ENCODE data around the gene SLC12A7.
"Not testable (repeated sequence)": the region's sequence is repeated elsewhere in the genome, so short reads cannot be mapped to it uniquely, and the experiment has no call there.

The SLC12A7 gene

DNA sequence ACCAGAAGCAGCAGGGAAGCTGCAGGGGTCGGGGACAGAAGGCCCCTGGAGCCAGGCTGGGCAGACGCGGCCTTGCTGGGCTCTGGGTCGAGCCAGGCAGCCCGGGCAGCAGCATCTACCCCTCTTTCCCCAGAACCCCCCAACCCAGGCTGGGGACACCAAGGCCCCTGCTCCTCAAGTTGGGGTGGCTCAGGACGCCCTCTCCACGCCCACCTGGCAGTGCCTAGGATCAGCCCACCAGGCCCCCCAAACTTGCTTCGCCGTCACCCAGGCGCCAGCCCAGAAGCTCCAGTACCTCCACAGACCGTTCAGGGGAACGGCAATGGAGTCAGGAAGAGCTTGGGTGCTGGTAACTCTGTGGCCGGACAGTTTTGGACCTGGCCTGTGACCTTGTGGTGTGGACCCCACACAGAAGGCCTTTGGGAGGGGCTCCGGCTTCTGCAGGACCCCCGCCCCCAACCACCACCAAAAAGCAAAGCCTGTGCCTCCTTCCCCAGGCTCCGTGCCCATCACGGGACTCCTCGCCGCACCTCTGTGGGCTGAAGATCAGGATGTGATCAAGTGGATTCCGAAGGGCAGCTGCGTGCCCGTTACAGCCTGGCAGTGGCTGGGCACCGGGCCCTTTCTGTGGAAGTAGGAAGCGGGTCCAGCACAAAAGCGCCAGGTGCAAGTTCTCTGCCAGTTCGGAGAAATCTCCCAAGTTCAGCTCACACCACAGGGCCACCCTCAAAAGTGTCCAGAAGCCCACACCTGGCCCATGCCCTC, 2.1 kb downstream of the SLC12A7 start:
- no peak for DNase-seq

DNA sequence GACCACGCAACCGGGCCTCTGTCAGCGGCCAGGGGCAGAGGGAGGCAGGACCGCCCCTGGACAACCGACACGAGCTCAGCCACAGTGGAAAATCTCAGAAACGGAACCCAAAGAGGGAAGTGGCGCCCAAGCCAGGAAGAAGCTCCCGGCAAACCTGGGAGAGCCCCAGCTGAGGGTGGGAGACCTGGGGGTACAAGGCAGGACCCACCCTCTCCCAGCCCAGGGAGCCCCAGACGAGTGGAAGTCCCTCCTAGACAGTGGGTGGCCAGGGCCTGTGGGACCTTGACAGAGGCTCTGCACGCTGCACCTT, 3.0 kb downstream of the SLC12A7 start:
- DNase-seq, result no peak

DNA sequence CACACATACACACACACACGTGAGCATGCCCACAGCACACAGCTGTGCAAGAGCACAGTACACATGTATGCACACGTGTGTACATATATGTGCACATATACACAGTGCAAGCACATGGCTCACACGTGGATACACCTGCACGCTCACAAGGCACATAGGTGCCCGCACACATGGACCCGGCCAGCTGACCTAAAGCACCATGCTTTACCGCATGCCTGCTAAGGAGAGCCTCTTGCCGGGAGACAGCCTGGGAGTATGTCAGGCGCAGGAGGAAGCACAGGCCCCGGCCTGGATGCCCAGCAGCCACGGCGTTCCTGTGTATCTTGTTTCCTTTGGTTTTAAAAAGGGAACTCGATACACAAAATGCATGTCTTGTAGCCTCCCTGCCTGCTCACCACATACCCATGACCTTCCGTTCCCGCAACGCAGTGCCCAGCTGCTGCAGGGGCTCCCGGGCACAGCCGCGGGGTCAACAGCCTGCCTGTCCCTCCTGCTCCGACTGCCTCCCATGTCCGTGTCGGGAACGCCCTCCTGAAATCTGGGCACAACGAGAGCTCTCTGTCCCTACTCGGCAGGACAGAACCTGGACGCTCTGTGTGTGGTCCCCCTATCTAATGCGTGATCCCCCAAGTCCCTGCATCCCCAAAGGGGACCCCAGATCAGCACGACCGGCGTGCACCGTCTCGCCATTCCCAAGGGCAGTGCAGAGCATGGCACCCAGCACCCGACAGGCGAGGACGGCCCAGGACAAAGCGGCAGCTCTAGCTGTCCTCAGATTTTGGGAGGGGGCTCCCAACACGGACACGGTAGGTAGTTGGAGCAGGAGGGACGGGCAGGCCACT, 3.6 kb downstream of the SLC12A7 start:
- no peak for DNase-seq

DNA sequence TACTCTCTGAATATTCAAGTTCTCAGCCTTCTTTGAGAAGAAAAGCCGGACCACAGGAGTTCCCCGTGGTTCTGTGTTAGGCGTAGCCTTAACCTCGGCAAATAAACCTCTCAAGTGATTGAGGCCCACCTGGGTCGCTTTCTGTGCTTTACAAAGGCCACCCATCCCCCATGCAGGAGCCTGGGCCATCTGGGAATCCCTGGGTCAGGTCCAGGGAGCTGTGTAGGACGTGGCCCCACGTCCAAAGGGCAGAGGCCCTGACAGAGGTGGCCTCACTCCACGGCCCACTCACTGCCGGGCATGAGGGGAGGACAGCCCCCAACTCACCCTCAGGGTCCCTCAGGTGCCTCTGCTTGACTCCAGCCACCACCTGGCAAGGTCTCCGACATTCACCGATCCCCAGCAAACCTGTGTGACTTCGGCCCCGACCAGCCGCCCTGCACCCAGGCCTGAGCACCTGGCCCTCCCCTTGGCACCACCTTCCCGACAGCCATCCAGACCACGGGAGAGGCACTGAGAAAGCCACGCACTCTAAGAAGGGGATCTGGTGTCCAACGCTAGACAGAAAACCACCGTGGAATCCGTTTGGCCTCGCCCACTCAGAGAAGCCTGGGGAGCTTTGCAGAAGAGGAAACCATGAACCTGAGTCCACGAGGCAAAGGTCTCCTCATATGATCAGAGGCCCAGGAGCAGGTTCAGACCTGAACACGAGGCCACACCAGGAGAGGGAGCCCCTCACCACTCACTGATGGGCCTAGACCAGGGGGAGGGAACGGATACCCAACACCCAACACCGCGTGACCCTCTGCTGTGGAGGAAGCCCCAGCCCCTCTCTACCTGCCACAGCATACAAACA, 4.5 kb downstream of the SLC12A7 start:
- DNase-seq, result no peak

DNA sequence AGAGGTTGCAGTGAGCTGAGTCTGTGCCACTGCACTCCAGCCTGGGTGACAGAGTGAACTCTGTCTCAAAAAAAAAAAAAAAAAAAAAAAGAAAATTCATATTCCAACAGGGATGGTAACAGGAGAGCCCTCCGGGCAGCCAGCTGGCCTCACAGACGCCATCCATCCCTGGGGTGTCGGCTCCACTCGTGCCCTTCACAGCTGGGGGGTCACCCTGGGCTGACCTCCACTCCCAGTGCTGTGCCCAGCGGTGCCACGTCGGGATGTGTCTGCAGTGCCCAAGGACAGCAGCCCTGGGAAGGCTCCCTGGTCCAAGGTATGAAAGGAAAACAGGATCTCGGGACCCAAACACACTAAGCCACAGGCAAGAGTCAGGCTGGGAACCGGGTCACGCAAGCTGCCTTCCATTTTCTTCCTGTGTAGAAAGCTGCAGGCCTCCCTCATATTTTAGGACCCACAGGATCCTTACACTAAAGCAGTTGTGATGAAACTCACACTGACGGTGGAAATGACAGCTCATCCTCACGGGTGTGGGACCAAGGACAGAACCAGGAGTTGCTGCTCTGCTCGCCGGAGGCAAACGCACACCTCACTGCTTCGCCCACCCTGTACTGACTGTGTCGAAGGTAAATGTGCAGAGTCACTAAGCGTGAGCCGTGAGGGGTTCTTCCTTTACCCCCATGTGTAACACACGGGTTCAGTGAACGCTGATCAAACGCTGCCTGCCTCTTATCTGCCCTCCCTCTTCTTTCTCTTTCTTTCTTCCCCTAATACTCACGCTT, 5.3 kb downstream of the SLC12A7 start:
- no peak for DNase-seq

DNA sequence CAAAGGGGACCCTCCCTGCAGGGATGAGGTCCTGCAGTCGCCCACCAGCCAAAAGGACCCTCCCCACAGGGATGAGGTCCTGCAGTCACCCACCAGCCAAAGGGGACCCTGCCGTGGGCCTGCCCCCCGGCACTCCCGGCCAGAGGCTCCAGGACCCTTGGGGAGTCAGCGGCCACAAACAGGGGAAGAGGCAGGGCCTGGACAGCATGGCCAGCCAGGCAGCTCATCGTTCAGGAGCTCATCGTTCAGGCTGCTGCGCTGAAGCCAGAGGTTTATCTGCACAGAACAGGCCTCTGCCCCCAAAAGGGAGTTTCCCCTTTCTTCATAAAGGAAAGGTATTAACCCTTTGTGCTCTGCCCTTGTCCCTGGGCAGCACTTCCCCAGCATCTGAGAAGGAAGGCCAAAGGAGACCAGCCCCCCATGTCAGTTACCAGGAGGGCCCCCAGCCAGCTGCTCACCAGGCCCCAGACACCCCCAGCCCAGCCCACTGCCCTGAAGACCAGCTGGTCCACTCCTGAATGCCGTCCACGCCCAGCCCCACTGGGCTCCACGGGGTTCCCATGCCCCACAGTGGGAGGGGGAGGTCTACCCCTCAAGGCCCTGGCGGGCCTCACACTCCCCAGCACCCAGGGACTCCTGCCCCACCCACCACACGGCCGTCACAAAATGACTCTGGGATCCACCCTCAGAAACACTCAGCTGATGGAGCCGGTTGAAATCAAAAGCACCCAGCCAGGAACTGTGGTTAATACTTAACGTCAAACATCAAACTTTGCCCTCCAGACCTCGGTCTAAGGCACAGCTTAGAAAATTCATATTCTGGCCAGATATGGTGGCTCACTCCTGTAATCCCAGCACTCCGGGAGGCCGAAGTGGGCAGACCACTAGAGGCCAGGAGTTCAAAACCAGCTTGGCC, 6.3 kb downstream of the SLC12A7 start:
- no peak for DNase-seq

DNA sequence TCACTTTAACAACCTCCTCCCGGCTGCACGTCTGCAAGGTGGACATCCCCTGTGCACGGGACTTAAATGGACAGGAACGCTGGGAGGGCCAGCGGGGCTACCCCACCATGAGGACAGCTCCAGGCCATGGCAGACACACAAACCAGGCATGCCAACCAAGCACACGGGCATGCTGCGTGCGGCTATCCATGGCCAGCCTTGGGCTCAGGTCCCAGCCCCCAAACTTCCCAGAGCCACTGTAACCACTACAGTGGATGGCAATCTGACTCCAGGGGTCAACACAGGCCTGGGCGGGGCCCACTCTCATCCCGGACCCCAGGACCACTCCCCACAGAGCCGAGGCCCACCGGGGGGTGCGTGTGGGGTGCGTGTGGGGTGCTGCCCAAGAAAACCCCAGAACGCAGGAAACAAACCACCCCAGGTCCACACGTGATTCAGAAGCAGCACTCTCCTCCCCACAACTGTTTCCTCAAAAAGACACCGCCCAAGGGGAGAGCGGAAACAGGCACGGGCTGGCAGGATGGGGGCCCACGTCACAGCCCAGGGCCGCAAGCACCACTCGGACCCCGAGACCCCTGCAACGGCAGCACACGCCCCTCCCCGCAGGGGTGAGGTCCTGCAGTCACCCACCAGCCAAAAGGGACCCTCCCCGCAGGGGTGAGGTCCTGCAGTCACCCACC, 7.4 kb downstream of the SLC12A7 start:
- DNase-seq, result no peak

DNA sequence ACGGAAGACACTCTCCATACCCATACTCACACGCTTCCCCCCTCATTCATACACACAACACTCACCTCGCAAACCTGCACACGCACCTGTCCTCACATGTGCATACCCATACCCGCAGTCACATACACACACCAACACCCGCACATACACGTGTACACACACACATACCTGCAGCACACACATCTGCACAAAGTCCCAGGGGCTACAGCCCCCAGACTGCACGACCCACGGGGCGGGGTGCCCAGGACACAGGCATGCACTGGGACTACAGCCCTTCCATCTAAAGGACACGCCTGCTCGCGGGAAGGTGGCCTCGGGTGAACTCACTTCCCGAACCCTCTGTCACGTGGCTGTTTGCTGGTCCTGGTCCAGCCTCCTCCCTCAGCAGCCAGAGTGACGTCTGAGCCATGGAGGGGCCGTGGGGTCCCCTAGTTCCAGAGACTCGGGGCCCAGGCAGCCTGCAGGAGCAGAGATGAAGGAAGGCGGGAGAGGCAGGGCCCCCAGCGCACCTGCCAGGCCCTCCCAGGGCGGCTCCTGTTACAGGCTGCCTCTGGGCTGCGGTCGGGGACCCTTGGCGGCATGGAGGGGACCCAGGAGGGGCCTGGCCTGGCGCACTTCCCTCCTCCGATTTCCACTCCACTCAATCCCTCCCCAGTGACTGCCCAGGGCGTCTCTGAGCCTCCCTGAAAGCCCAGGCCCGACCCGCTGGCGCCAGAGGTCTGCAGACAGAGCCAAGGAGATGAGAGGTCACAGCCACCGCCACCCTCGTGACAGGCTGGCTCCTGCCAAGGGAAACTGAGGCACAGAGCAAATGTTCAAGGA, 8.1 kb downstream of the SLC12A7 start:
- DNase-seq, result no peak

DNA sequence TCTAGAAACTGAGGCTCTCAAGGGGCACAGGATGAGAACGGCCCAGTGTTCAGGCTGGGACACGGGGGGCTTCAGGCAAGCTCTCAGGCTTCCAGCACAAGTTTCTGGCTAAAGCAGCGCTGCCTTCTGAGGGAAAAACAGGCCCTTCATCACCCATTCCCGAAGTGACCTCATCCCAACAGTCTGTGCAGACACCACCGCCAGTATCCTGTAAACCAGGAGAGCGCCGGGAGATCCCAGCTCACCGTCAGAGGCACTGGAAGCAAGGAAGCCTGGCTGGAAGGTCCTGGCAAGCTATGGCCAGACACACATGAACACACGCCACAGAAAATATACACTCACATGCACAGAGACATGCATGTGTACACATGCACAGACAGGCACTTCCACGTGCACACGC, 8.8 kb downstream of the SLC12A7 start:
- DNase-seq, result no peak

DNA sequence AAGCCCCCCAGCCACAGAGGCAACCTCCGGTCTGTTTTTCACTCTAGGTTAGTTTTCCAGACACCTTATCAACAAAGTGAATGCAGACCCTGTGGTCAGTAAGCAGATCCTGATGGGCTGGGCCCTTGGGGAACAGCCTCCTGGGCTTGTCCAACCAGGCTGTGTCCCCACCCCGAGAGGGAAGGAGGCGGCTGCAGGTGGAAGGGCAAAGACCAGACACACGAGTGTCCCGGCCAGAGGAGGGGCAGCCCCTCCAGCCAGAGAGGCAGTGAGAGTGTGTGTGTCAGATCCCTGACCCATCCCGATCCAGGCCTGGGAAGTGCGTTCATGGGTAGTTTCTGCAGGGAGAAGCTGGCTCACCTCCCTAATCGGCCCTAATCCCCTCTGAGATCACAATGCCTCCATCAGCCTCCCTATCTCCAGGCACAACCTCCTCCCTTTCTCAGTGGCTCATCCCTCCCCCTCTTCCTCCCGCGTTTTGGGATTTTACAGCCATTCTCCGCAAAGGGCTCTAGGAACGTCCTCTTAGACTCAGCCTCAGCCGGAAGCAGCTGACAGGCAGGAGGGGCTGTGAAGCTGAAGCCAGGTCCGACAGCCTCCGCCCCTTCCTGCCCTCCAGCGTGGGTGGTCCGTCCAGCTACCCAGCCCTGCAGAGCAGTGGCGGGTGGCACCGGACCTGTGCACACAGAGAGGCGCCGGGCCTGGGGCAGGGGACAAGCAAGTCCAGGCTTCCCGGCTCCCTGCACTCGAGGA, 9.7 kb downstream of the SLC12A7 start:
- no peak for DNase-seq

DNA sequence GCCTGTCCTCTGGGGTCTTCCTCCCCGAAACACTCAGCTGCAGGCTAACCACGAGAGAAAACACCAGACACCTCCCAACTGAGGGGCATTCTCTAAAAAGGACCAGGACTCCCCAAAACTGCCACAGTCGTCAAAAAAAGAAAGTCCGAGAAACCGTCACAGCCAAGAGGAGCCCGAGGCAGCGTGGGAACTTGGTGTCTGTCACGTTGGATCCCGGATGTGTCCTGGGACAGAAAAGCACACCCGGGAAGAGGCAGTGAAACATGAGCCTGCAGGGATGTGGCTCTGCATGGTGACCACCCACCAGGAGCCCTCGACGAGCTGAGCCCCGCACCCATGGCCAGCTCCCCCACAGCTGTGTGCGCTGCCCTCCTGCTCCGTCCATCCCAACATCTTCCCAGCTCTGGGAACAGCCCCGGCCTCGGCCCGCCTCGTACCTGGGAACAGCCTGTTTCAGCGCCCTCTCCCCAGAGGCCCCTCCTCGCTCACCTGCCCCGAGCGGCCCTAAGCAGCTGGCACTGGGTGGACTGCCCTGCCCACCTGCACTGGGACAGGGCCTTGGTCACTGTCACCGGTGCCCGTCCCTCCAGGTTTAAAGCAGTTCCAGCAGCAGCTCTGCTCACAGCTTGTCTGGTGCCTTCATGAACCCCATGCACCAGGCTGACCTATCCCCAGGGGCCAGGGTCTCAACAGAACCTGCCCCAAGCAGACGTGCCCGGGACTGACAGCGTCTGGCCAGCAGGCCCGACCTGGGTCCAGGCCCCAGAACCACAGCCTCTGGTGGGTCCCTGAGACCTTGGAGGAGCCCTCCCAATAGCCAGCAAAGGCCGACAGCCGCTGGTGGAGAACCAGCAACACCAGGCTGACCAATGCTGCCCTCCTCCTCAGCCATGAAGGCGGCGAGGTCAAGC, 10.9 kb downstream of the SLC12A7 start:
- no peak for DNase-seq

DNA sequence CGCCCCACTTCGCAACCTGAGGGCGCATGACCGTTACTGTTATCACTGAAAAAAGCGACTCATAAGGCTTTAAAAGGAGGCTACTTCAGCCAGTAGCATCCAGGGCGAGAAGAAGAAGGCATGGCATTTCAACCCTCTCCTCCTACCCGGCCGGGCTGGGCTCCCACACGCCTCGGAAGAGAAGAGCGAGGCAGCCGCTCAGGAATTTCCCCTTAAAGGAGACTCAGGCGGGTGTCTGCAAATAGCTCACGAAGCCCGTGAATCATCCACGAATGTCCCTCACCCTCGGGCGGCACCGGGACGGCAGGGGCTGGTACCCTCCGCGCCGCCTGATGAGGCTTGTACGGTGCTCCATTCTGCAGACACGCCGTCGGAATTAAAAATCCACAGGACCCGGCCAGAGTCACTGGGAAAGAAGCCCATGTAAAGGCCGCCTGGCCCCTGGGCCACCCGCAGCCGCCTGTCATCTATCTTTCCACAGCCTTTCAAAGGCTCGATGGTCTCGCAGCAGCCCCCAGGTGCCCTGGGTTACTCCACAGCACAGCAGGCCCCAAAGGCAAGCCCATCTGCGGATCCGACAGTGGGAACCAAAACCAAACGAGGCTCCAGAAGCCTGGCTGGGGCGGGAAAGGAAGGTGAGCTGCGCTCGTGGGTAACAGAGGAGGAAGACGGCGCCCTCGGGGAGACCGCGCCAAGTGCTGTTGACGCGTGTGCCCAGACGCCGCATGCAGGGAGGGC, 11.8 kb downstream of the SLC12A7 start:
- DNase-seq, result no peak

DNA sequence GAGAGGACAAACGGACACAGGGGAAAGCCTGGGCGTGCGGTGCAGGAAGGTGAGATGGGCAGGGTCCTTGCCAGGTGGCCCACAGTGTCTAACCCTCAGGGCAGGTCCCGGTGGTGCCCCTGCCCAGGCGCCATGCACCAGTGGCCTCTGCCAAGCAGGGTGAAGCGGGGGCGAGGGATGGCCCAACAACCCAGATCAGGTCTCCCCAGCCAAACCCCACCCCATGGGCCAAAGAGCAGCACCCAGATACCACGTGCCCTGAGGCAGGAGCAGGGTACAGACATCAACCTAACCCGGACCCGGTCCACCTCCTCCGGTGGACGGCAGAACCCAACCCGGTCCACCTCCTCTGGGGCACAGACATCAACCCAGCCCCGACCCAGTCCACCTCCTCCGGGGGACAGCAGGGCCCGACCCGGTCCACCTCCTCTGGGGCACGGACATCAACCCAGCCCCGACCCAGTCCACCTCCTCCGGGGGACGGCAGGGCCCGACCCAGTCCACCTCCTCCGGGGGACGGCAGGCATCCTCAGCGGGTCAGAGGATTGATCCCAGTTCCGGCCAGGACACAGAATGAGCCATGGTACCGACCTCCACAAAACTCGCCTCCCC, 12.8 kb downstream of the SLC12A7 start:
- DNase-seq, result no peak

DNA sequence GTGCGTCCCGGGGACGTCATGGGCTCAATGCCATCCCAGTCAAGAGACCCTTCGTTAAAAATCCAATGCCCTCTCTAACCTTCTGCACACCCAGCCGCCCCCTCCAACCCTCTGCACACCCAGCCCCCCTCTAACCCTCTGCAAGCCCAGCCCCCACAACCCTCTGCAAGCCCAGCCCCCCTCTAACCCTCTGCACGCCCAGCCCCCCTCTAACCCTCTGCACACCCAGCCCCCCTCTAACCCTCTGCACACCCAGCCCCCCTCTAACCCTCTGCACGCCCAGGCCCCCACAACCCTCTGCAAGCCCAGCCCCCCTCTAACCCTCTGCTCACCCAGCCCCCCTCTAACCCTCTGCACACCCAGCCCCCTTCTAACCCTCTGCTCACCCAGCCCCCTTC, 13.9 kb downstream of the SLC12A7 start:
- DNase-seq, result not testable (repeated sequence)

DNA sequence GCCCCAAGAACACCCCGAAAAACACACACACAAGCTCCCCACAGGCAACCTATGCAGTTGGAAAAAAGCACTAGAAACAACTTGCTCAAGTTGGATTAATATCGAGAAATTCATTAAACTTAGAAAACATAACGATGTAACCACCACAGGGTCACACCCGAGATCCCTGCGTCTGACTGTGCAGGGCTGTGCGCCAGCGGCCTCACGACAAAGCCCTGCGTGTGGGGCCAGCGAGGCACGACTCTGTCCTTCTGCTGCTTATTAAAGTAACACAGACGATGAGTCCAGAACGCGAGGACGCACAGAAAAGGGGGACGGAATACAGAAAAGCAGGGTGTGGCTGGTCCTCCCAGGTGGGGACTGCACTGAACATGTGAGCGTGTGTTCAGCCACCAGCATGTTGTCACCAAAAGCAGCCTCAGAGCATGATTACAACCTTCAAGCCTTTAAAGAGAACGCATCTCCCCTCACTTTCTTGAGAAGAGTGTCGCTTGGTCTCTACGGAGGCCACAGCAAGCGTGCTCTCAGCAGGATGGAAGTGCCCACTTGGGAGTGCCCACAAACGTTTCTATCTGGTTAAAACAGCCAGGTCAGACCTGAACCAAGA, 14.4 kb downstream of the SLC12A7 start:
- no peak for DNase-seq

DNA sequence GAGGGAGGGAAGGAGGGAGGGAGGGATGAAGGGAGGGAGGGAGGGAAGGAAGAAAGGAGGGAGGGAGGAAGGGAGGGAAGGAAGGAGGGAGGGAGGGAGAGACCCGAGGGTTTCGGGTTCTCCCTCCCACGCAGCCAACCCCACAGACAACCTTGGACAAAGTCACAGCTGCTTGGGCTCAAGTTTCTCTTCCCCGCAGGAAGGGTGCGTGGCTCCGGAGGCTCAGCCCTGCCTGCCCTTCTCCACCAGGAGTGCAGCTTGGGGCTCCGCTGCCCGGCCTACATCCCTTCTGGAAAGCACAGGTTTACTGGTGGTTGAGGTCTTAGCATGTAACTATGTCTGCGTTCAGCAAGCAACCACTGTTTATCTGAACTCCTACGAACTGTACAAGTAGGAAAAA, 15.0 kb downstream of the SLC12A7 start:
- no peak for DNase-seq

DNA sequence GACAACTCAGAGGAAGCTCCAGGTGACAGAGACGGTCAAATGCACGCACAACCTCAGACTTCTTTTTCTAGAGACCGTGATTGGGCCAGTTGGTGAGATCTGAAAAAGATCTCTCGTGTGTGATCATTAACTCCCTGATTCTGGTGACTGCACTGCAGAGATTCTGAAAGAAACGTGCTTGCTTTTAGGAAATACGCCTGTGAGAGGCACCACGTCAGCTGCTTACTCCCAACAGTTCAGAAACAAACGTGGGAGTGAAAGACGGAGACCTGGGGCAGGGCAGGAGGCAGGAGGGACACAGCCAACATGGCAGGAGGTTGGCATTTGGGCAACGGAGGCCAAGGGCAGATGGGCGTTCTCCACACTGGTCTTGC, 15.9 kb downstream of the SLC12A7 start:
- no peak for DNase-seq
